ES-I3 (cell line): ENCODE data around the gene PCDHB5.
"Not testable (repeated sequence)": the region's sequence is repeated elsewhere in the genome, so short reads cannot be mapped to it uniquely, and the experiment has no call there.

Experiments
- H3K36me3 ChIP-seq: 2 replicates; pipeline ENCODE4 v1.6.1; 2013; ENCODE audit warnings: mild to moderate bottlenecking, low read length, control low read depth, moderate library complexity; ENCODE audit not compliant: insufficient read depth
- H3K4me1 ChIP-seq: 2 replicates; pipeline ENCODE4 v1.6.1; 2013; ENCODE audit warnings: mild to moderate bottlenecking, control low read depth, low read length; ENCODE audit not compliant: insufficient read depth
- H3K9ac ChIP-seq: 2 replicates; pipeline ENCODE4 v1.6.1; 2013; ENCODE audit warnings: low read depth, mild to moderate bottlenecking, low read length, moderate library complexity
- H3K9me3 ChIP-seq: 2 replicates; pipeline ENCODE4 v1.6.1; 2013; ENCODE audit warnings: mild to moderate bottlenecking, low read length, moderate library complexity; ENCODE audit not compliant: control insufficient read depth, insufficient read depth

PCDHB5 gene

GRCh38 chr5:141127305-141127704 is 7.7 kb upstream of the PCDHB5 start:
- H3K36me3 ChIP-seq = no peaks in the 10 kb centered on the region
- H3K4me1 ChIP-seq = no peaks in the 10 kb centered on the region
- H3K9me3 ChIP-seq = no peaks in the 10 kb centered on the region

GRCh38 chr5:141135718-141136266 is 786 bp downstream of the PCDHB5 start:
- Histone ChIP-seq H3K4me1 (no peaks in the 10 kb centered on the region), H3K36me3 (no peaks in the 10 kb centered on the region), H3K9me3 (0 out of 2 replicates have a peak, but pooled peaks cover 3% of the 10 kb centered on the region), H3K9ac (peak overlapping the region; percentile 89)

More at GRCh38 chr5:141127305-141127704, 7.7 kb upstream of the PCDHB5 start:
- no peak overlapping the region for H3K9ac ChIP-seq

- H3K4me1 ChIP-seq, H3K9ac ChIP-seq, H3K9me3 ChIP-seq, H3K36me3 ChIP-seq: not testable (repeated sequence)
Measured at GRCh38 chr5:141137346-141137745, 2.3 kb downstream of the PCDHB5 start.

GRCh38 chr5:141149812-141150211 is 14.8 kb downstream of the PCDHB5 start, which contains the start of gene PCDHB6:
TSS of gene PCDHB6 (plus strand) at chr5:141150057. CDS start at chr5:141150258, 201 bp downstream.
- no peaks in the 10 kb centered on the region for H3K9me3 ChIP-seq
- H3K36me3 ChIP-seq = no peaks in the 10 kb centered on the region
- H3K9ac ChIP-seq = no peak within 1 kb of the TSS
- H3K4me1 ChIP-seq = no peaks in the 10 kb centered on the region

GRCh38 chr5:141150224-141150992 is 15.4 kb downstream of the PCDHB5 start:
- Histone ChIP-seq H3K4me1 (no peaks in the 10 kb centered on the region), H3K9ac (no peak overlapping the region), H3K36me3 (no peaks in the 10 kb centered on the region), H3K9me3 (no peaks in the 10 kb centered on the region)

- no peaks in the 10 kb centered on the region for H3K4me1 ChIP-seq
- H3K36me3 ChIP-seq = no peaks in the 10 kb centered on the region
- no peaks in the 10 kb centered on the region for H3K9me3 ChIP-seq
- no peak overlapping the region for H3K9ac ChIP-seq
Measured at GRCh38 chr5:141150993-141151325, 16.0 kb downstream of the PCDHB5 start.

- not testable (repeated sequence) for H3K9me3 ChIP-seq, H3K36me3 ChIP-seq, H3K9ac ChIP-seq, H3K4me1 ChIP-seq
Measured at GRCh38 chr5:141151632-141152031, 16.6 kb downstream of the PCDHB5 start.

GRCh38 chr5:141152096-141152495 is 17.1 kb downstream of the PCDHB5 start:
- H3K4me1 ChIP-seq, H3K9me3 ChIP-seq, H3K36me3 ChIP-seq, H3K9ac ChIP-seq: not testable (repeated sequence)

- H3K4me1 ChIP-seq = no peaks in the 10 kb centered on the region
Measured at GRCh38 chr5:141155540-141156374, 20.8 kb downstream of the PCDHB5 start.

GRCh38 chr5:141157356-141157755 is 22.4 kb downstream of the PCDHB5 start:
- H3K9me3 ChIP-seq = not testable (repeated sequence)

More at GRCh38 chr5:141155540-141156374, 20.8 kb downstream of the PCDHB5 start:
- Histone ChIP-seq H3K9me3 (no peaks in the 10 kb centered on the region), H3K9ac (peak overlapping the region; percentile 41), H3K36me3 (no peaks in the 10 kb centered on the region)

GRCh38 chr5:141157901-141158300 is 22.9 kb downstream of the PCDHB5 start:
- H3K9ac ChIP-seq, H3K36me3 ChIP-seq, H3K9me3 ChIP-seq, H3K4me1 ChIP-seq: not testable (repeated sequence)

More at GRCh38 chr5:141157356-141157755, 22.4 kb downstream of the PCDHB5 start:
- H3K9ac ChIP-seq, H3K36me3 ChIP-seq, H3K4me1 ChIP-seq: not testable (repeated sequence)

GRCh38 chr5:141172381-141173204 is 37.6 kb downstream of the PCDHB5 start, which contains the start of gene PCDHB7:
TSS of gene PCDHB7 (plus strand) at chr5:141172644. CDS start at chr5:141172836, 192 bp downstream.
- no peaks in the 10 kb centered on the region for H3K36me3 ChIP-seq
- H3K4me1 ChIP-seq = no peaks in the 10 kb centered on the region
- H3K9ac ChIP-seq = no peak within 1 kb of the TSS
- H3K9me3 ChIP-seq = no peaks in the 10 kb centered on the region; the same call in 1 of the 2 replicates

GRCh38 chr5:141174291-141175104 is 39.5 kb downstream of the PCDHB5 start:
- H3K9me3 ChIP-seq = not testable (repeated sequence)

More at GRCh38 chr5:141174291-141175104, 39.5 kb downstream of the PCDHB5 start:
- not testable (repeated sequence) for H3K9ac ChIP-seq, H3K4me1 ChIP-seq, H3K36me3 ChIP-seq
